Smooth muscle cell of the umbilical artery (primary cell): Measurements from ENCODE around the gene PEA15. TPM values are rescaled to one million over a fixed set of nuclear protein-coding genes. Genes with fewer than 3 reads are reported as not detected.

Experiments
- total RNA-seq: library from RNA; depleted of rRNA; stranded (reverse); fragments of >200 nt; gene quantifications from 2 replicates; pipeline ENCODE4 v1.2.3, GENCODE V29; 2014

The PEA15 gene
- 71.9 and 168 TPM in 2 replicates for total RNA-seq

GRCh38 chr1:160205242-160206035, at the start of gene PEA15:
Gene PEA15 (plus strand): TSS chr1:160205384. CDS start chr1:160211545, 6,161 bp downstream.

GRCh38 chr1:160189649-160190625, 15.2 kb upstream of the PEA15 start, which contains the start of gene CASQ1:
Gene CASQ1 (plus strand): TSS chr1:160190575. CDS start chr1:160190752, 177 bp downstream.

GRCh38 chr1:160261893-160262794, 57.0 kb downstream of the PEA15 start, which contains the start of gene DCAF8:
Gene DCAF8 (minus strand): TSS chr1:160262549. CDS start chr1:160244008, 18,541 bp downstream.

Other genes with a start within 250 kb of the PEA15 start
- gene PIGM, start 173.4 kb upstream of the PEA15 start, total RNA-seq, result 3.7 and 4.8 TPM in 2 replicates
- not detected in 2 replicates for gene KCNJ10, start 135.2 kb upstream of the PEA15 start, total RNA-seq
- gene KCNJ9, start 123.8 kb upstream of the PEA15 start, total RNA-seq, result not detected in 2 replicates
- gene IGSF8, start 106.8 kb upstream of the PEA15 start, total RNA-seq, result 53.2 and 56.4 TPM in 2 replicates
- gene ATP1A2, start 89.6 kb upstream of the PEA15 start, total RNA-seq, result under 0.01 TPM in 1 of 2 replicates, not detected in the other
- not detected in 2 replicates for gene ATP1A4, start 53.8 kb upstream of the PEA15 start, total RNA-seq
- gene CASQ1, start 14.8 kb upstream of the PEA15 start, total RNA-seq, result 0.09 TPM in 1 of 2 replicates, not detected in the other
- gene DCAF8, start 57.2 kb downstream of the PEA15 start, total RNA-seq, result 67.1 and 81.3 TPM in 2 replicates
- 40.2 and 46.9 TPM in 2 replicates for gene PEX19, start 79.7 kb downstream of the PEA15 start, total RNA-seq
- gene COPA, start 137.9 kb downstream of the PEA15 start, total RNA-seq, result 416 and 428 TPM in 2 replicates
- gene NCSTN, start 138.0 kb downstream of the PEA15 start, total RNA-seq, result 181 and 242 TPM in 2 replicates
- not detected in 2 replicates for gene NHLH1, start 161.7 kb downstream of the PEA15 start, total RNA-seq
- gene VANGL2, start 195.2 kb downstream of the PEA15 start, total RNA-seq, result under 0.01 and 0.23 TPM in 2 replicates